ENCODE data around the gene COL25A1.

- TF ChIP-seq CTCF (IDR thresholded peaks at IDR 0.05) (no peak), POLR2A (IDR thresholded peaks at IDR 0.05) (no peak)
These were observed 118.4 kb downstream of the COL25A1 start for GRCh38 chr4:109183931-109184490.

All from heart left ventricle (tissue), 13 donors.